HepG2 (cell line): Measurements from ENCODE around the gene S100A5. TPM values are rescaled to one million over a fixed set of nuclear protein-coding genes. Genes with fewer than 3 reads are reported as not detected.

Experiments
- ATAC-seq: fragments of 200-7000 bp; cut with Tn5 transposase; 3 replicates; pipeline ENCODE4 v1.9.1; 2020; ENCODE audit warnings: mild to moderate bottlenecking, moderate library complexity
- BruUV-seq: library from RNA; stranded (reverse); fragments of 400-500 nt; replicated peaks from 2 replicates; lab custom pipeline; 2021; lab: Mats Ljungman, UMichigan
- CTCF ChIA-PET: fragments of 300-600 bp; formaldehyde crosslinking; extraction: SDS; loops from one replicate; lab custom pipeline; 2021; ENCODE audit warnings: low total read pairs, inconsistent platforms, low intra/inter-chr PET ratio; lab: Yijun Ruan, JAX
- POLR2A ChIA-PET: fragments of 350-600 bp; sonication (Branson Sonifier 250); formaldehyde crosslinking; loops from one replicate; lab custom pipeline; 2020; ENCODE audit warnings: antibody characterized with exemption, inconsistent platforms; lab: Yijun Ruan, JAX
- DNase-seq: peaks from one replicate; pipeline ENCODE4 v3.0.0-alpha.2; 2015; ENCODE audit warnings: low spot score
- FAIRE-seq: peaks from 3 replicates; lab custom pipeline; 2011; peaks lifted over from hg19 to GRCh38; lab: Jason Lieb, UNC
- H2AFZ ChIP-seq: one replicate; pipeline ENCODE4 v1.6.1; 2011; ENCODE audit warnings: low read length, inconsistent platforms
- H3K27ac ChIP-seq: fragments of 300-600 bp; 3 replicates; pipeline ENCODE4 v1.8.0; 2011; ENCODE audit warnings: mixed run types, mild to moderate bottlenecking, mixed read lengths, low read length, inconsistent platforms; ENCODE audit not compliant: insufficient read depth; ENCODE audit errors: extremely low read length
- H3K27me3 ChIP-seq, 2 experiments: fragments of 200-600 bp in 1 of 2; 2 replicates in 1 of 2; 3 replicates in 1 of 2; pipeline versions ENCODE4 v1.6.0 to v1.8.0; 2011; ENCODE audit warnings: low read length in 2 of 2, mild to moderate bottlenecking in 2 of 2, moderate library complexity in 2 of 2, inconsistent platforms in 1 of 2; ENCODE audit not compliant: insufficient read depth in 2 of 2, control insufficient read depth in 1 of 2
- H3K36me3 ChIP-seq, 2 experiments: fragments of 200-600 bp in 1 of 2; replicated peaks in 1 of 2; 2 replicates in 1 of 2; 3 replicates in 1 of 2; pipeline versions ENCODE4 v1.5.1 to v1.8.0; 2011; ENCODE audit warnings: low read length in 2 of 2, inconsistent platforms in 1 of 2; ENCODE audit not compliant: insufficient read depth in 2 of 2, control insufficient read depth in 1 of 2
- H3K4me1 ChIP-seq: 2 replicates; pipeline ENCODE4 v1.5.1; 2012; ENCODE audit warnings: low read length, inconsistent platforms; ENCODE audit not compliant: insufficient read depth
- H3K4me2 ChIP-seq: 2 replicates; pipeline ENCODE4 v1.6.0; 2011; ENCODE audit warnings: low read depth, low read length, inconsistent platforms
- H3K4me3 ChIP-seq, 3 experiments: fragments of 200-600 bp in 1 of 3; sonication (generic), shearing (Covaris generic) in 1 of 3; replicated peaks in 1 of 3; 2 replicates each; pipeline ENCODE4 v1.5.1; 2011 to 2016; ENCODE audit warnings: low read length in 3 of 3, inconsistent platforms in 2 of 3, low read depth in 2 of 3, mild to moderate bottlenecking in 2 of 3, control low read depth in 1 of 3, mixed read lengths in 1 of 3; ENCODE audit not compliant: insufficient read depth in 1 of 3
- H3K79me2 ChIP-seq: one replicate; pipeline ENCODE4 v1.6.1; 2011; ENCODE audit warnings: low read length, inconsistent platforms; ENCODE audit not compliant: insufficient read depth
- H3K9ac ChIP-seq: 2 replicates; pipeline ENCODE4 v1.6.0; 2011; ENCODE audit warnings: mild to moderate bottlenecking, low read depth, low read length, inconsistent platforms; ENCODE audit not compliant: insufficient read depth
- H3K9me3 ChIP-seq: 2 replicates; pipeline ENCODE4 v1.5.1; 2012; ENCODE audit warnings: mild to moderate bottlenecking, low read length
- H4K20me1 ChIP-seq: 2 replicates; pipeline ENCODE4 v1.6.0; 2011; ENCODE audit warnings: inconsistent platforms, mild to moderate bottlenecking, low read length, moderate library complexity; ENCODE audit not compliant: insufficient read depth
- NKX3-1 ChIP-seq: sonication (generic); formaldehyde crosslinking; IDR thresholded peaks from 2 replicates; pipeline ENCODE4 v1.5.0; 2020; ENCODE audit warnings: missing genetic modification reagents
- SUZ12 ChIP-seq: fragments of 150-350 bp; IDR thresholded peaks from 2 replicates; pipeline ENCODE4 v1.6.1; 2014; ENCODE audit warnings: low read depth, low read length
- ZNF234 ChIP-seq: sonication (generic); formaldehyde crosslinking; conservative IDR thresholded peaks from 2 replicates; pipeline ENCODE4 v1.5.1; 2020; ENCODE audit warnings: mild to moderate bottlenecking, missing genetic modification reagents
- ZNF292 ChIP-seq: sonication (generic); formaldehyde crosslinking; IDR thresholded peaks from 2 replicates; pipeline ENCODE4 v1.8.1; 2022; ENCODE audit warnings: mild to moderate bottlenecking, low read depth, missing genetic modification reagents, borderline replicate concordance
- WGBS: methylation state at CpG from one replicate; pipeline ENCODE4 v1.1.6; 2017; ENCODE audit warnings: low lambda C conversion rate; 5-methylcytosine and 5-hydroxymethylcytosine counted together
- in situ Hi-C: cut with HindIII; loops from 2 replicates; pipeline ENCODE4 v1.10.0; 2017; ENCODE audit warnings: low pct_unique_long_range_greater_than_20kb; ENCODE audit not compliant: extremely low pct_ligation_motif_present
- intact Hi-C: fragments of 100-400 bp; cut with micrococcal nuclease; formaldehyde crosslinking; loops from one replicate; pipeline ENCODE4 v1.10.0; 2022; ENCODE audit not compliant: unreplicated experiment
- polyA plus RNA-seq, 8 experiments: library from polyadenylated mRNA; depleted of rRNA in 3 of 8; stranded (reverse) in 7 of 8; unstranded in 1 of 8; fragments of >200 nt; fragmentation: Illumina TruSeq in 4 of 8; extraction: Trizol in 4 of 8; gene quantifications; 2 replicates each; pipeline versions ENCODE4 v1.2.1 to v1.2.3, GENCODE V29; 2011 to 2016; ENCODE audit warnings: low read depth in 4 of 8, missing spikeins in 1 of 8, mixed read lengths in 1 of 8; ENCODE audit not compliant: insufficient read depth in 1 of 8
- total RNA-seq, 5 experiments: library from RNA; depleted of rRNA; stranded (reverse); fragments of >200 nt; fragmentation: Illumina TruSeq; extraction: Trizol; gene quantifications; 2 replicates each; pipeline ENCODE4 v1.2.3, GENCODE V29; 2016; ENCODE audit warnings: low read depth in 1 of 5
- TF ChIP-seq, protein P1 (sequence below): sonication (generic); formaldehyde crosslinking; IDR thresholded peaks from 2 replicates; pipeline ENCODE4 v1.4.0; 2020; ENCODE audit warnings: mild to moderate bottlenecking, missing genetic modification reagents

S100A5 gene
- total and polyA plus RNA-seq, 2 of the 13 experiments (the other 11 are each of a cell fraction or from before 2014, with no cell fraction given) = not detected

GRCh38 chr1:153490272-153491051 is 50.3 kb downstream of the S100A5 start (continued):
- TF ChIP-seq, protein P1, sequence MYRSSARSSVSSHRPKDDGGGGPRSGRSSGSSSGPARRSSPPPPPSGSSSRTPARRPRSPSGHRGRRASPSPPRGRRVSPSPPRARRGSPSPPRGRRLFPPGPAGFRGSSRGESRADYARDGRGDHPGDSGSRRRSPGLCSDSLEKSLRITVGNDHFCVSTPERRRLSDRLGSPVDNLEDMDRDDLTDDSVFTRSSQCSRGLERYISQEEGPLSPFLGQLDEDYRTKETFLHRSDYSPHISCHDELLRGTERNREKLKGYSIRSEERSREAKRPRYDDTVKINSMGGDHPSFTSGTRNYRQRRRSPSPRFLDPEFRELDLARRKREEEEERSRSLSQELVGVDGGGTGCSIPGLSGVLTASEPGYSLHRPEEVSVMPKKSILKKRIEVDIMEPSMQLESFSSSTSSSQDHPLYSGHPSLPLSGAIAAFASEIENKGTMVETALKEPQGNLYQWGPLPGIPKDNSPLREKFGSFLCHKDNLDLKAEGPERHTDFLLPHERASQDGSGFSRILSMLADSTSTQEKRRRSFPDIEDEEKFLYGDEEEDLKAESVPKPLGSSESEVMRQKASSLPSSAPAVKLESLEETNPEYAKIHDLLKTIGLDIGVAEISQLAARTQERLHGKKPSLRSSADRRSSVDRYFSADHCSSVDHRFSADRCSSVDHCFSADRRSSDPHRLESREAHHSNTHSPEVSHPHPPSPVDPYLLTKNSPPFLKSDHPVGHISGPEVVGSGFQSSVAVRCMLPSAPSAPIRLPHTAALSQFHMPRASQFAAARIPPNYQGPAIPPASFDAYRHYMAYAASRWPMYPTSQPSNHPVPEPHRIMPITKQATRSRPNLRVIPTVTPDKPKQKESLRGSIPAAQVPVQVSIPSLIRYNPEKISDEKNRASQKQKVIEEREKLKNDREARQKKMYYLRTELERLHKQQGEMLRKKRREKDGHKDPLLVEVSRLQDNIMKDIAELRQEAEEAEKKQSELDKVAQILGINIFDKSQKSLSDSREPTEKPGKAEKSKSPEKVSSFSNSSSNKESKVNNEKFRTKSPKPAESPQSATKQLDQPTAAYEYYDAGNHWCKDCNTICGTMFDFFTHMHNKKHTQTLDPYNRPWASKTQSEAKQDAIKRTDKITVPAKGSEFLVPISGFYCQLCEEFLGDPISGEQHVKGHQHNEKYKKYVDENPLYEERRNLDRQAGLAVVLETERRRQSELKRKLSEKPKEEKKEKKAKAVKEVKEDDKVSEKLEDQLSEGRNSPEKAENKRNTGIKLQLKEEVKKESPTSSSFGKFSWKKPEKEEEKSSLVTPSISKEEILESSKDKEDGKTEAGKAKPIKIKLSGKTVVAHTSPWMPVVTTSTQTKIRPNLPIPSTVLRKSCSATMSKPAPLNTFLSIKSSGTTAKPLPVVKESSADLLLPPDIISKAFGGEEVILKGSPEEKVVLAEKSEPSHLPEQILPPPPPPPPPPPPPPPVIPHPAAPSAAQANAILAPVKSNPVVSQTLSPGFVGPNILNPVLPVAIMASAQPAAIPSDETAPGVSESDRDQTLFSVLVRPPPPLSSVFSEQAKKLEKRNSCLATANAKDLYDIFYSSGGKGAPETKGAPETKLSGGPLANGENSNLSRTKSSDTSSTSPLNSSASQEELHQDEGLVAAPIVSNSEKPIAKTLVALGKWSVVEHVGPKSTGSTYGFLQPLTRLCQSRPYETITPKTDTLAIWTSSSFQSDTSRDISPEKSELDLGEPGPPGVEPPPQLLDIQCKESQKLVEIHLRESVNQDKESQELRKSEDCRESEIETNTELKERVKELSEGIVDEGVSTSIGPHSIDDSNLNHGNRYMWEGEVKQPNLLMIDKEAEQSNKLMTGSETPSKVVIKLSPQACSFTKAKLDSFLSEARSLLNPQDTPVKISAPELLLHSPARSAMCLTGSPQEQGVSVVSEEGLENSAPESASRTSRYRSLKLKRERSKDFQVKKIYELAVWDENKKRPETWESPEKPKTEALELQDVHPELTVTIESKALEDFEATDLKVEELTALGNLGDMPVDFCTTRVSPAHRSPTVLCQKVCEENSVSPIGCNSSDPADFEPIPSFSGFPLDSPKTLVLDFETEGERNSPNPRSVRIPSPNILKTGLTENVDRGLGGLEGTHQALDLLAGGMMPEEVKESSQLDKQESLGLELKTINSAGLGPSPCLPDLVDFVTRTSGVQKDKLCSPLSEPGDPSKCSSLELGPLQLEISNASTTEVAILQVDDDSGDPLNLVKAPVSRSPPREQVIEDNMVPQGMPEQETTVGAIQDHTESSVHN (CRISPR knock-in tag) = no peak

DNA sequence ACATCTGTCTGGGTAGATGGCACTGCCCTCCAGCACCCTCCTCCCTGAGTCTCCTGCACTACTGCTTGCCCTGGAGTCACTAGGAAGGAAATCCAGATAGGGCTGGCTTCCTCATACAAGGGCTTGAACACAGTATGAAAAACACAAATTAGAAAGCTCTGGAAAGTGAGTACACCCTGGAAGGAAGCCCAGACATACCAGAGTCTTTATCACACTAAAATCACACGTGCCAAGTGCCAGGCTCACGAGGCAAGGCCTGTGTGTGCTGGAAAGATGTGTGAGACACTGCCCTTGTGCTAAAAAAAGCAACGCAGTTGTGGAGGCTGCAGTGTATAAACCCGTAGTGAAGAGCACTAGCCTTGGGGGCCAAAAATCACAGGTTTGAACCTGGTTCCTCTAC is 52.0 kb downstream of the S100A5 start:
- FAIRE-seq = no peak
- WGBS = 4% methylated on average over 4 of the region's 4 CpGs
- no peak overlapping the region for H3K27ac ChIP-seq
- H3K79me2 ChIP-seq = no peaks in the 10 kb centered on the region
- CTCF ChIA-PET = no interaction called here
- H3K9me3 ChIP-seq = no peaks in the 10 kb centered on the region
- no peaks in the 10 kb centered on the region for H3K4me1 ChIP-seq
- no peak overlapping the region for H3K4me3 ChIP-seq
- TF ChIP-seq SUZ12 (no peak), ZNF292 (no peak), NKX3-1 (CRISPR knock-in tag) (no peak), ZNF234 (CRISPR knock-in tag) (no peak)
- DNase-seq = no peak
- no peak for ATAC-seq
- H3K36me3 ChIP-seq = no peaks in the 10 kb centered on the region
- no peak overlapping the region for H3K9ac ChIP-seq
- H3K27me3 ChIP-seq = peaks cover 0 to 12% of the 10 kb centered on the region in 2 experiments; a peak in 4 of 5 replicates
- H3K4me2 ChIP-seq = no peak overlapping the region
- in situ Hi-C loops = no loop called here
- no TSS peak for BruUV-seq
- H4K20me1 ChIP-seq = no peaks in the 10 kb centered on the region
- POLR2A ChIA-PET = no interaction called here
- H2AFZ ChIP-seq = no peak overlapping the region
- intact Hi-C loops = no loop called here
